K562 (cell line): ENCODE data around the gene AAK1. TPM values are rescaled to one million over a fixed set of nuclear protein-coding genes. Genes with fewer than 3 reads are reported as not detected.

Experiments used
- ATAC-seq: fragments of 200-7000 bp; cut with Tn5 transposase; 3 replicates; pipeline ENCODE4 v1.9.1; 2020; ENCODE audit warnings: moderate library complexity
- BruUV-seq: library from RNA; stranded (reverse); fragments of 400-500 nt; replicated peaks from 2 replicates; lab custom pipeline; 2021; lab: Mats Ljungman, UMichigan
- CTCF ChIA-PET: fragments of 300-600 bp; formaldehyde crosslinking; extraction: SDS; loops from one replicate; lab custom pipeline; 2021; ENCODE audit warnings: low intra/inter-chr PET ratio; lab: Yijun Ruan, JAX
- POLR2A ChIA-PET: fragments of 300-600, 350-650 bp; sonication (Branson Sonifier 250); formaldehyde crosslinking; extraction: SDS; loops from one replicate; lab custom pipeline; 2021; ENCODE audit warnings: antibody characterized with exemption, inconsistent platforms; lab: Yijun Ruan, JAX
- DNase-seq, 4 experiments: peaks; one replicate each; pipeline versions ENCODE4 v3.0.0 to v3.0.0-alpha.2; 2011 to 2018; ENCODE audit warnings: low spot score in 3 of 4, mixed read lengths in 3 of 4; ENCODE audit errors: extremely low read depth in 1 of 4
- FAIRE-seq: peaks from 2 replicates; lab custom pipeline; 2011; peaks lifted over from hg19 to GRCh38; lab: Jason Lieb, UNC
- H2AFZ ChIP-seq: 2 replicates; pipeline ENCODE4 v1.6.0; 2011; ENCODE audit warnings: low read depth, low read length, control low read depth, inconsistent platforms
- H3K27ac ChIP-seq: fragments of 200-600 bp; 3 replicates; pipeline ENCODE4 v1.8.0; 2011; ENCODE audit warnings: low read depth, mild to moderate bottlenecking, control low read depth, inconsistent platforms, low read length, moderate library complexity, mixed read lengths; ENCODE audit errors: extremely low read depth
- H3K27me3 ChIP-seq, 2 experiments: fragments of 300-600 bp in 1 of 2; 2 replicates in 1 of 2; 3 replicates in 1 of 2; pipeline versions ENCODE4 v1.6.0 to v1.8.0; 2011; ENCODE audit warnings: inconsistent platforms in 2 of 2, low read length in 2 of 2, mild to moderate bottlenecking in 1 of 2, mixed read lengths in 1 of 2, moderate library complexity in 1 of 2; ENCODE audit not compliant: control insufficient read depth in 2 of 2, insufficient read depth in 2 of 2
- H3K36me3 ChIP-seq: fragments of 300-600 bp; 3 replicates; pipeline ENCODE4 v1.8.0; 2011; ENCODE audit warnings: mild to moderate bottlenecking, low read length, inconsistent platforms; ENCODE audit not compliant: control insufficient read depth, insufficient read depth
- H3K4me1 ChIP-seq, 2 experiments: fragments of 200-600 bp in 1 of 2; replicated peaks in 1 of 2; 2 replicates in 1 of 2; 3 replicates in 1 of 2; pipeline versions ENCODE4 v1.5.1 to v1.8.0; 2011; ENCODE audit warnings: inconsistent platforms in 2 of 2, low read length in 2 of 2, mild to moderate bottlenecking in 1 of 2, mixed read lengths in 1 of 2, moderate library complexity in 1 of 2; ENCODE audit not compliant: control insufficient read depth in 2 of 2, insufficient read depth in 2 of 2
- H3K4me2 ChIP-seq: 2 replicates; pipeline ENCODE4 v1.6.1; 2011; ENCODE audit warnings: low read length, control low read depth, inconsistent platforms, mixed read lengths; ENCODE audit not compliant: insufficient read depth
- H3K4me3 ChIP-seq: fragments of 200-600 bp; sonication (generic), shearing (Covaris generic); 2 replicates; pipeline ENCODE4 v1.5.1; 2016; ENCODE audit warnings: control low read depth, inconsistent platforms
- H3K79me2 ChIP-seq: fragments of 200-600 bp; 3 replicates; pipeline ENCODE4 v1.8.0; 2011; ENCODE audit warnings: low read length, inconsistent platforms; ENCODE audit not compliant: control insufficient read depth, insufficient read depth
- H3K9ac ChIP-seq, 2 experiments: 2 replicates each; pipeline versions ENCODE4 v1.6.0 to v1.6.1; 2011; ENCODE audit warnings: low read depth in 2 of 2, low read length in 2 of 2, control low read depth in 1 of 2, inconsistent platforms in 1 of 2, mild to moderate bottlenecking in 1 of 2, mixed read lengths in 1 of 2; ENCODE audit not compliant: insufficient read depth in 1 of 2
- H3K9me1 ChIP-seq: one replicate; pipeline ENCODE4 v1.6.0; 2011; ENCODE audit warnings: inconsistent platforms, mild to moderate bottlenecking, low read length, moderate library complexity; ENCODE audit not compliant: control insufficient read depth, insufficient read depth
- H3K9me3 ChIP-seq: replicated peaks from 2 replicates; pipeline ENCODE4 v1.5.1; 2011; ENCODE audit warnings: low read depth, low read length, inconsistent platforms; ENCODE audit not compliant: control insufficient read depth, insufficient read depth
- H4K20me1 ChIP-seq: replicated peaks from 2 replicates; pipeline ENCODE4 v1.6.1; 2011; ENCODE audit warnings: low read length, inconsistent platforms, mixed read lengths; ENCODE audit not compliant: control insufficient read depth, insufficient read depth
- FOXK2 ChIP-seq, 2 experiments: fragments of 450-650 bp; IDR thresholded peaks in 1 of 2; conservative IDR thresholded peaks in 1 of 2; 2 replicates each; pipeline ENCODE4 v1.6.1; 2016; ENCODE audit warnings: low read depth in 2 of 2, mild to moderate bottlenecking in 1 of 2
- FOXM1 ChIP-seq, 2 experiments: fragments of 450-650 bp in 1 of 2; sonication (generic) in 1 of 2; formaldehyde crosslinking in 1 of 2; IDR thresholded peaks; 2 replicates each; pipeline versions ENCODE4 v1.6.1 to v1.9.0; 2017 to 2022; ENCODE audit warnings: low read depth in 2 of 2, mild to moderate bottlenecking in 2 of 2, missing genetic modification reagents in 1 of 2, moderate library complexity in 1 of 2
- L3MBTL2 ChIP-seq: fragments of 450-650 bp; IDR thresholded peaks from 2 replicates; pipeline ENCODE4 v1.6.1; 2016; ENCODE audit warnings: mild to moderate bottlenecking, moderate library complexity
- MNT ChIP-seq, 2 experiments: fragments of 450-650 bp; conservative IDR thresholded peaks; 2 replicates each; pipeline ENCODE4 v1.6.1; 2017; ENCODE audit warnings: mild to moderate bottlenecking in 2 of 2, moderate library complexity in 2 of 2
- NFIC ChIP-seq: fragments of 450-650 bp; IDR thresholded peaks from 2 replicates; pipeline ENCODE4 v1.6.1; 2017; ENCODE audit warnings: mild to moderate bottlenecking, inconsistent platforms
- NUFIP1 ChIP-seq: fragments of 450-650 bp; IDR thresholded peaks from 2 replicates; pipeline ENCODE4 v1.6.1; 2018; ENCODE audit not compliant: partially characterized antibody
- PPARD ChIP-seq: fragments of 250-450 bp; sonication (Bioruptor Pico); IDR thresholded peaks from 2 replicates; pipeline ENCODE4 v1.8.0; 2022; ENCODE audit warnings: inconsistent platforms, mild to moderate bottlenecking, moderate library complexity
- ZNF3 ChIP-seq: fragments of 250-450 bp; sonication (Bioruptor Pico); IDR thresholded peaks from 2 replicates; pipeline ENCODE4 v1.5.0; 2021; ENCODE audit warnings: mild to moderate bottlenecking, moderate library complexity
- ZNF592 ChIP-seq: fragments of 450-650 bp; IDR thresholded peaks from 2 replicates; pipeline ENCODE4 v1.6.1; 2017; ENCODE audit warnings: antibody characterized with exemption, mild to moderate bottlenecking
- WGBS: fragments of 100-300 bp; shearing (Covaris generic); methylation state at CpG from one replicate; pipeline ENCODE4 v1.1.6; 2016; ENCODE audit warnings: low coverage, mixed read lengths; ENCODE audit not compliant: insufficient coverage; ENCODE audit errors: missing lambda C conversion rate; 5-methylcytosine and 5-hydroxymethylcytosine counted together
- in situ Hi-C: fragments of 300-500 bp; cut with MboI; formaldehyde crosslinking; loops from 4 replicates; pipeline ENCODE4 v1.15.0; 2018; ENCODE audit warnings: inconsistent platforms, mixed read lengths
- intact Hi-C: fragments of 100-400 bp; cut with micrococcal nuclease; formaldehyde crosslinking; loops from 2 replicates; pipeline ENCODE4 v1.14.2; 2022
- polyA plus RNA-seq, 8 experiments: library from polyadenylated mRNA; depleted of rRNA in 4 of 8; stranded (reverse) in 5 of 8; unstranded in 3 of 8; fragments of >200 nt; fragmentation: Nextera tagmentation in 2 of 8; fragmentation: Illumina TruSeq in 1 of 8; extraction: Ambion mirVana in 2 of 8; extraction: Trizol in 1 of 8; gene quantifications; 2 replicates each; pipeline versions ENCODE4 v1.2.1 to v1.2.3, GENCODE V29; 2011 to 2014; ENCODE audit warnings: inconsistent platforms in 1 of 8, missing spikeins in 1 of 8
- total RNA-seq, 7 experiments: library from RNA; depleted of rRNA in 6 of 7; stranded (reverse); fragments of >200 nt in 6 of 7; fragmentation: Illumina TruSeq in 2 of 7; extraction: Trizol in 2 of 7; gene quantifications; 2 replicates each; pipeline versions ENCODE4 v1.2.1 to v1.2.3, GENCODE V29; 2011 to 2021; ENCODE audit warnings: low replicate concordance in 1 of 7
- TF ChIP-seq, protein P1 (sequence below): fragments of 450-650 bp; IDR thresholded peaks from 2 replicates; pipeline ENCODE4 v1.6.1; 2018; ENCODE audit not compliant: partially characterized antibody

AAK1 gene
- total and polyA plus RNA-seq, 9 of the 15 experiments (the other 6 are each of a cell fraction or from before 2014, with no cell fraction given), result 0.89 to 17.1 (median 6.0) TPM

GRCh38 chr2:69582582-69583176 lies 60.9 kb downstream of the AAK1 start:
- Histone ChIP-seq H2AFZ (peak overlapping the region; percentile 78), H3K27ac (peak overlapping the region; percentile 52), H3K79me2 (peaks cover 5% of the 10 kb centered on the region; the same call in 1 of the 3 replicates), H3K4me2 (peak overlapping the region; percentile 67), H3K36me3 (no peaks in the 10 kb centered on the region), H4K20me1 (no peaks in the 10 kb centered on the region), H3K27me3 (no peaks in the 10 kb centered on the region), H3K9me3 (no peaks in the 10 kb centered on the region), H3K9ac (peak overlapping the region in 1 of 2 experiments; percentile 60; a peak in 3 of 4 replicates), H3K4me1 (peaks cover 4 to 25% of the 10 kb centered on the region in 2 experiments; a peak in 4 of 5 replicates), H3K4me3 (no peak overlapping the region), H3K9me1 (no peaks in the 10 kb centered on the region)
- BruUV-seq, result no TSS peak
- ChIA-PET POLR2A (interaction anchor here (0.7 to 3.4 kb wide), 10 partner anchors 9 to 503 kb away, joined by 3 to 23 read pairs (median 4); partner anchors contain the start of gene ANXA4), CTCF (no interaction called here)
- in situ Hi-C loops (no loop called here), intact Hi-C loops (no loop called here)
- DNase-seq (peak in 2 of 4 experiments; percentile 50 to 66), ATAC-seq (peak; percentile 75), FAIRE-seq (peak; percentile 86)
- WGBS, result 4% methylated on average over 3 of the region's 3 CpGs
- TF ChIP-seq MNT (conservative IDR thresholded peaks at IDR 0.05), result 0 out of 4 replicates have a peak, but pooled peaks of 1 of the 2 experiments have one; percentile 38
- TF ChIP-seq FOXM1 (IDR thresholded peaks at IDR 0.05; ENCODE audit: low read depth), result peak; percentile 15; the same call in 1 of the 2 replicates
- TF ChIP-seq FOXM1 (CRISPR knock-in tag; IDR thresholded peaks at IDR 0.05; ENCODE audit: low read depth), result no peak
- TF ChIP-seq PPARD (CRISPR knock-in tag), result no peak
- TF ChIP-seq NUFIP1, result no peak
- TF ChIP-seq, protein P1, sequence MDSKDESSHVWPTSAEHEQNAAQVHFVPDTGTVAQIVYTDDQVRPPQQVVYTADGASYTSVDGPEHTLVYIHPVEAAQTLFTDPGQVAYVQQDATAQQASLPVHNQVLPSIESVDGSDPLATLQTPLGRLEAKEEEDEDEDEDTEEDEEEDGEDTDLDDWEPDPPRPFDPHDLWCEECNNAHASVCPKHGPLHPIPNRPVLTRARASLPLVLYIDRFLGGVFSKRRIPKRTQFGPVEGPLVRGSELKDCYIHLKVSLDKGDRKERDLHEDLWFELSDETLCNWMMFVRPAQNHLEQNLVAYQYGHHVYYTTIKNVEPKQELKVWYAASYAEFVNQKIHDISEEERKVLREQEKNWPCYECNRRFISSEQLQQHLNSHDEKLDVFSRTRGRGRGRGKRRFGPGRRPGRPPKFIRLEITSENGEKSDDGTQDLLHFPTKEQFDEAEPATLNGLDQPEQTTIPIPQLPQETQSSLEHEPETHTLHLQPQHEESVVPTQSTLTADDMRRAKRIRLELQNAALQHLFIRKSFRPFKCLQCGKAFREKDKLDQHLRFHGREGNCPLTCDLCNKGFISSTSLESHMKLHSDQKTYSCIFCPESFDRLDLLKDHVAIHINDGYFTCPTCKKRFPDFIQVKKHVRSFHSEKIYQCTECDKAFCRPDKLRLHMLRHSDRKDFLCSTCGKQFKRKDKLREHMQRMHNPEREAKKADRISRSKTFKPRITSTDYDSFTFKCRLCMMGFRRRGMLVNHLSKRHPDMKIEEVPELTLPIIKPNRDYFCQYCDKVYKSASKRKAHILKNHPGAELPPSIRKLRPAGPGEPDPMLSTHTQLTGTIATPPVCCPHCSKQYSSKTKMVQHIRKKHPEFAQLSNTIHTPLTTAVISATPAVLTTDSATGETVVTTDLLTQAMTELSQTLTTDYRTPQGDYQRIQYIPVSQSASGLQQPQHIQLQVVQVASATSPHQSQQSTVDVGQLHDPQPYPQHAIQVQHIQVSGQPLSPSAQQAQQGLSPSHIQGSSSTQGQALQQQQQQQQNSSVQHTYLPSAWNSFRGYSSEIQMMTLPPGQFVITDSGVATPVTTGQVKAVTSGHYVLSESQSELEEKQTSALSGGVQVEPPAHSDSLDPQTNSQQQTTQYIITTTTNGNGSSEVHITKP, result peak; percentile 63
- TF ChIP-seq ZNF3 (CRISPR knock-in tag), result no peak
- TF ChIP-seq NFIC, result peak; percentile 81
- peak; percentile 64; the same call in 1 of the 2 replicates for TF ChIP-seq ZNF592
- TF ChIP-seq L3MBTL2, result peak; percentile 20; the same call in 1 of the 2 replicates
- TF ChIP-seq FOXK2 (conservative IDR thresholded peaks at IDR 0.05 in 1 of 2, IDR thresholded peaks at IDR 0.05 in 1 of 2; ENCODE audit: low read depth in 2 of 2), result 0 out of 4 replicates have a peak, but pooled peaks of 1 of the 2 experiments have one; percentile 42
